HCT116 (cell line): ENCODE measurements around the gene ADAMTS6. TPM values are rescaled to one million over a fixed set of nuclear protein-coding genes. Genes with fewer than 3 reads are reported as not detected.
A peak's percentile ranks its signal among the peaks of the same experiment; 100 is the strongest.

Experiments
- ATAC-seq: fragments of 200-7000 bp; cut with Tn5 transposase; 2 replicates; pipeline ENCODE4 v1.9.1; 2020; ENCODE audit warnings: mild to moderate bottlenecking, moderate library complexity
- BruUV-seq: library from RNA; stranded (reverse); fragments of 400-500 nt; replicated peaks from 2 replicates; lab custom pipeline; 2021; lab: Mats Ljungman, UMichigan
- CTCF ChIA-PET: fragments of 300-600 bp; sonication (Branson Sonifier 250); formaldehyde crosslinking; loops from one replicate; lab custom pipeline; 2021; ENCODE audit warnings: antibody characterized with exemption; lab: Charles Lee
- POLR2A ChIA-PET: fragments of 300-600, 350-600 bp; sonication (Branson Sonifier 250); formaldehyde crosslinking; loops from one replicate; lab custom pipeline; 2021; ENCODE audit warnings: antibody characterized with exemption; lab: Charles Lee
- RAD21 ChIA-PET, 2 experiments: fragments of 300-600 bp; sonication (Branson Sonifier 250); formaldehyde crosslinking; loops; one replicate each; lab custom pipeline; 2023; ENCODE audit warnings: low total read pairs in 2 of 2; ENCODE audit not compliant: uncharacterized antibody in 2 of 2, unreplicated experiment in 2 of 2, low non-redundant PET in 1 of 2; lab: Charles Lee
- DNase-seq: peaks from one replicate; pipeline ENCODE4 v3.0.0-alpha.2; 2010; ENCODE audit warnings: low read depth, low spot score
- H2AFZ ChIP-seq: fragments of 200-600 bp; shearing (Covaris generic), sonication (generic); 2 replicates; pipeline ENCODE4 v1.6.1; 2017; ENCODE audit warnings: low read depth, mixed run types, mixed read lengths, antibody characterized with exemption, low read length; ENCODE audit not compliant: poor library complexity, severe bottlenecking
- H3K27ac ChIP-seq: 2 replicates; pipeline ENCODE4 v1.5.1; 2012; ENCODE audit warnings: low read depth, low read length
- H3K27me3 ChIP-seq: fragments of 200-600 bp; sonication (generic); 2 replicates; pipeline ENCODE4 v1.6.1; 2016; ENCODE audit warnings: mixed run types, low read length, mixed read lengths; ENCODE audit not compliant: insufficient read depth
- H3K36me3 ChIP-seq, 2 experiments: fragments of 200-500 bp in 1 of 2; fragments of 200-600 bp in 1 of 2; sonication (Bioruptor generic) in 1 of 2; sonication (generic) in 1 of 2; 2 replicates each; pipeline versions ENCODE4 v1.5.1 to v1.6.1; 2014 to 2016; ENCODE audit warnings: low read length in 2 of 2, inconsistent platforms in 1 of 2, mixed read lengths in 1 of 2, mixed run types in 1 of 2; ENCODE audit not compliant: insufficient read depth in 2 of 2, control insufficient read depth in 1 of 2
- H3K4me1 ChIP-seq, 2 experiments: fragments of 200-600 bp in 1 of 2; sonication (generic) in 1 of 2; 2 replicates each; pipeline versions ENCODE4 v1.5.1 to v1.6.1; 2012 to 2017; ENCODE audit warnings: low read length in 2 of 2, inconsistent platforms in 1 of 2, mild to moderate bottlenecking in 1 of 2, mixed read lengths in 1 of 2, mixed run types in 1 of 2, moderate library complexity in 1 of 2; ENCODE audit not compliant: insufficient read depth in 2 of 2, control insufficient read depth in 1 of 2
- H3K4me2 ChIP-seq: fragments of 200-600 bp; sonication (generic); 2 replicates; pipeline ENCODE4 v1.6.1; 2017; ENCODE audit warnings: mixed run types, low read length, mixed read lengths
- H3K4me3 ChIP-seq, 2 experiments: fragments of 200-600 bp in 1 of 2; sonication (generic) in 1 of 2; replicated peaks in 1 of 2; 2 replicates each; pipeline ENCODE4 v1.5.1; 2011 to 2016; ENCODE audit warnings: low read length in 2 of 2, control low read depth in 1 of 2, low read depth in 1 of 2, mild to moderate bottlenecking in 1 of 2, mixed read lengths in 1 of 2, mixed run types in 1 of 2
- H3K79me2 ChIP-seq: fragments of 200-600 bp; sonication (generic); 2 replicates; pipeline ENCODE4 v1.6.1; 2017; ENCODE audit warnings: mild to moderate bottlenecking, mixed run types, low read length, moderate library complexity, mixed read lengths; ENCODE audit not compliant: insufficient read depth
- H3K9ac ChIP-seq: fragments of 200-600 bp; sonication (generic); 2 replicates; pipeline ENCODE4 v1.6.1; 2016; ENCODE audit warnings: low read length, mixed read lengths
- H3K9me2 ChIP-seq: fragments of 200-600 bp; sonication (generic), shearing (Covaris generic); 2 replicates; pipeline ENCODE4 v1.6.1; 2017; ENCODE audit warnings: mixed run types, mild to moderate bottlenecking, moderate library complexity; ENCODE audit not compliant: insufficient read depth
- H3K9me3 ChIP-seq, 2 experiments: fragments of 200-500 bp in 1 of 2; fragments of 200-600 bp in 1 of 2; sonication (Bioruptor generic) in 1 of 2; sonication (generic) in 1 of 2; 2 replicates each; pipeline ENCODE4 v1.6.1; 2014 to 2017; ENCODE audit warnings: low read length in 2 of 2, mixed read lengths in 2 of 2, inconsistent platforms in 1 of 2, low read depth in 1 of 2, mild to moderate bottlenecking in 1 of 2, mixed run types in 1 of 2, moderate library complexity in 1 of 2; ENCODE audit not compliant: control insufficient read depth in 1 of 2, insufficient read depth in 1 of 2
- H4K20me1 ChIP-seq: fragments of 200-600 bp; sonication (generic), shearing (Covaris generic); 2 replicates; pipeline ENCODE4 v1.6.1; 2017; ENCODE audit warnings: mixed run types, mild to moderate bottlenecking, moderate library complexity; ENCODE audit not compliant: insufficient read depth
- CBX3 ChIP-seq: IDR thresholded peaks from 2 replicates; pipeline ENCODE4 v1.6.1; 2012; ENCODE audit warnings: low read depth
- CEBPB ChIP-seq: IDR thresholded peaks from 2 replicates; pipeline ENCODE4 v1.6.1; 2012; ENCODE audit warnings: low read depth
- CTCF ChIP-seq, 3 experiments: fragments of 200-600 bp in 1 of 3; sonication (generic) in 1 of 3; IDR thresholded peaks in 2 of 3; conservative IDR thresholded peaks in 1 of 3; 2 replicates each; pipeline ENCODE4 v1.5.1; 2012 to 2017; ENCODE audit warnings: low read depth in 2 of 3, low read length in 2 of 3, antibody characterized with exemption in 1 of 3, borderline replicate concordance in 1 of 3, control low read depth in 1 of 3, mild to moderate bottlenecking in 1 of 3, mixed read lengths in 1 of 3, mixed run types in 1 of 3, moderate library complexity in 1 of 3; ENCODE audit not compliant: insufficient read depth in 1 of 3
- EZH2phosphoT487 ChIP-seq: fragments of 200-600 bp; IDR thresholded peaks from 2 replicates; pipeline ENCODE4 v1.6.1; 2018; ENCODE audit warnings: antibody characterized with exemption, borderline replicate concordance
- FOSL1 ChIP-seq: IDR thresholded peaks from 2 replicates; pipeline ENCODE4 v1.6.1; 2012; ENCODE audit warnings: low read depth
- POLR2A ChIP-seq: IDR thresholded peaks from 2 replicates; pipeline ENCODE4 v1.7.0; 2011; ENCODE audit warnings: borderline replicate concordance; ENCODE audit not compliant: insufficient read depth, insufficient read length; ENCODE audit errors: extremely low read depth
- REST ChIP-seq: IDR thresholded peaks from 2 replicates; pipeline ENCODE4 v1.6.1; 2012; ENCODE audit warnings: low read depth
- SIN3A ChIP-seq: IDR thresholded peaks from 2 replicates; pipeline ENCODE4 v1.6.1; 2012; ENCODE audit warnings: low read depth
- SRF ChIP-seq: IDR thresholded peaks from 2 replicates; pipeline ENCODE4 v1.6.1; 2012; ENCODE audit warnings: low read depth
- YY1 ChIP-seq: IDR thresholded peaks from 2 replicates; pipeline ENCODE4 v1.6.1; 2011; ENCODE audit warnings: low read length, low read depth, moderate library complexity, mild to moderate bottlenecking; ENCODE audit not compliant: insufficient replicate concordance; ENCODE audit errors: extremely low read depth
- ZBTB33 ChIP-seq: IDR thresholded peaks from 2 replicates; pipeline ENCODE4 v1.6.1; 2011; ENCODE audit warnings: mild to moderate bottlenecking, low read length, moderate library complexity; ENCODE audit not compliant: insufficient replicate concordance; ENCODE audit errors: extremely low read depth
- intact Hi-C: fragments of 100-400 bp; cut with micrococcal nuclease; formaldehyde crosslinking; loops from 2 replicates; pipeline ENCODE4 v1.10.0; 2022
- total RNA-seq: library from RNA; stranded (reverse); gene quantifications from one replicate; pipeline ENCODE4 v1.2.1, GENCODE V29; 2021; ENCODE audit not compliant: unreplicated experiment

The ADAMTS6 gene
- total RNA-seq, 1 experiment from 2014 or later = 0.93 TPM

- TF ChIP-seq FOSL1 (peak; percentile 21; the same call in 1 of the 2 replicates), SIN3A (no peak), CTCF (IDR thresholded peaks at IDR 0.05 in 2 of 3, conservative IDR thresholded peaks at IDR 0.05 in 1 of 3; ENCODE audit: borderline replicate concordance in 1 of 3, insufficient read depth in 1 of 3, low read depth in 2 of 3, low read length in 2 of 3) (no peak)
- no peak overlapping the region for H3K27ac ChIP-seq
- no peak overlapping the region for H3K9ac ChIP-seq
- H3K27me3 ChIP-seq = no peaks in the 10 kb centered on the region
- no peak overlapping the region for H3K4me3 ChIP-seq
- BruUV-seq = no TSS peak
- no peak overlapping the region for H2AFZ ChIP-seq
- H3K9me2 ChIP-seq = no peaks in the 10 kb centered on the region
- intact Hi-C loops = no loop called here
- RAD21 ChIA-PET = no interaction called here
- DNase-seq (no peak), ATAC-seq (no peak)
- H4K20me1 ChIP-seq = no peaks in the 10 kb centered on the region
- POLR2A ChIA-PET = no interaction called here
- no peak overlapping the region for H3K4me2 ChIP-seq
- no peaks in the 10 kb centered on the region for H3K9me3 ChIP-seq
- no peaks in the 10 kb centered on the region for H3K4me1 ChIP-seq
- H3K36me3 ChIP-seq = no peaks in the 10 kb centered on the region
- H3K79me2 ChIP-seq = no peaks in the 10 kb centered on the region
- CTCF ChIA-PET = no interaction called here
Observed at GRCh38 chr5:65209341-65209740, 272.4 kb downstream of the ADAMTS6 start.

- H3K36me3 ChIP-seq = no peaks in the 10 kb centered on the region
- H3K4me3 ChIP-seq = no peak overlapping the region
- no peaks in the 10 kb centered on the region for H3K9me2 ChIP-seq
- H4K20me1 ChIP-seq = no peaks in the 10 kb centered on the region
- H3K27ac ChIP-seq = no peak overlapping the region
- H3K4me1 ChIP-seq = no peaks in the 10 kb centered on the region
- H3K27me3 ChIP-seq = no peaks in the 10 kb centered on the region
- ChIA-PET POLR2A (no interaction called here), CTCF (no interaction called here), RAD21 (no interaction called here)
- no peaks in the 10 kb centered on the region for H3K9me3 ChIP-seq
- no peak for ATAC-seq
- no peak overlapping the region for H3K4me2 ChIP-seq
- intact Hi-C loops = no loop called here
- H3K79me2 ChIP-seq = no peaks in the 10 kb centered on the region
- no peak for DNase-seq
- BruUV-seq = no TSS peak
- H2AFZ ChIP-seq = no peak overlapping the region
- H3K9ac ChIP-seq = no peak overlapping the region
- TF ChIP-seq POLR2A (no peak), REST (no peak), EZH2phosphoT487 (no peak), YY1 (no peak), ZBTB33 (no peak), FOSL1 (no peak), CBX3 (no peak), SRF (no peak), CEBPB (no peak)
Observed at GRCh38 chr5:65204966-65205365, 276.8 kb downstream of the ADAMTS6 start.
